GM19240 (cell line): ENCODE measurements around the gene SUN3.
A peak's percentile ranks its signal among the peaks of the same experiment; 100 is the strongest.

ENCODE experiments used
- DNase-seq: peaks from one replicate; pipeline ENCODE4 v3.0.0; 2011; ENCODE audit warnings: low spot score; ENCODE audit not compliant: insufficient read length

The SUN3 gene

DNA sequence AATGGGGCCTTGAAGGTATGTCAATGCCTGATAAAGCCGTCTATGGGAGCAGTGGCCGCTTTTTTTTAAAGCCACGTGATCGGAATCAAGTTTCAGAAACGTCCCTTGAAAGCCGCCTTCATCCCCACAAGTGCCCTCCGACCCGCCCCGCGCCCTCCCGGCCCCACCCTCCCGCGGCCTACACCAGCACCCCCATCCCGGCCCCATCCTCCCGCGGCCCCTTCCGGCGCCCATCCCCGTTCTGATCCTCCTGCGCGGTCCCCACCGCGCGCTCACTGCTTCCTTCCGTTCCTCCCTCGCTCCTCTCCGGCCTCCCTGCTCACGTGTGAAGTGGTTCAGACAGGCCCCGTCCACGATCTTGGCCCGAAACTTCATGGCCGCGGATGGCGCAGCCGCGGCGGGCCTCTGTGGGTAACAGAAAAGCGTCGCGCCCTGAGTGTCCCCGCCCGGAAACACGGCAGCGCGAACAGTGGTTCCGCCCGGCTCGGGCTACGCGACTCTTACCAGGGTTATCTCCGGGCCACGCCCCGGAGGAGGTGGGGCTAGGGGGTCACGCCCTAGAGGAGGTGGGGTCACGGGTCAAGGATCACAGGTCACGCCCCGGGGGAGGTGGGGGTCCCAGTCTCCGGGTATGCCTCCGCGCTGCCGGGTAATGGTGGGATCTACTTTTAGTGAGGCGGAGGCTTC lies 49.6 kb downstream of the SUN3 start, which contains the start of gene HUS1:
Gene HUS1 (minus strand): TSS at position 471 of the 687 bp plus-strand sequence. CDS start 96 bp downstream, at position 375.
- peak; percentile 68 for DNase-seq

DNA sequence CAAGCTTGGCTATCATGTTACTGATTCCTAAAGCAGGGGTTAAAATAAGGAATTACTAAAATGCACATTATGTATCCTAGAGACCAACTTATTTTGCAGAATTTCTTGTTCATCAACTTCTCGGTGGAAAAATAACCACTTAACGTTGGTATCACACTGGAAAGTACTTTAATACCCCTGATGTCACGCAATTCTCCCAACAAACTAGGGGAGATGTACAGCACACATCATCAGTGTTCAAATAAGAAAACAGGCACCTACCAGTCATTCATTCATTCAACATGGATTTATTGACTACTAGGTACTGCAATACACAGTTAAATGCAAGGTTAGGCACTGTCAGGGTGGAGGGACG lies 50.1 kb downstream of the SUN3 start:
- DNase-seq = no peak

DNA sequence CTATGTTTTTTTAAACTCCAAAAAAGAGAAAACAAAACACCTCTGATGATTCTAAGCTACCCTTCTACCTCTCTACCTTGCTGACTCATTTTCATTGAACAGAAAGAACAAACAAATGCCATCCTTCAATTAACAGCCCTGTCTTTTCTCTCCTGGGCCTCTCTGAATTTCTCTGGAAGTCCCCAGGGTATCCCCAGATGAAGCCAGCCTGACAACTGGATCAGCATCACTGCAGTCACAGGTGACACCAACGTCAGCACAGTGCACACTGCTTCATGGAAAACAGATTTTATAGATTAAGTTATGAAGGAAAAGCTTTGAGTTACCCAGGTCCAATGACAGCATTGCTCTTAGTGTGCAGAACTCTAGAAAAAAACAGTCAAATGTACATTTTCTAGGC lies 55.2 kb downstream of the SUN3 start:
- DNase-seq = no peak

DNA sequence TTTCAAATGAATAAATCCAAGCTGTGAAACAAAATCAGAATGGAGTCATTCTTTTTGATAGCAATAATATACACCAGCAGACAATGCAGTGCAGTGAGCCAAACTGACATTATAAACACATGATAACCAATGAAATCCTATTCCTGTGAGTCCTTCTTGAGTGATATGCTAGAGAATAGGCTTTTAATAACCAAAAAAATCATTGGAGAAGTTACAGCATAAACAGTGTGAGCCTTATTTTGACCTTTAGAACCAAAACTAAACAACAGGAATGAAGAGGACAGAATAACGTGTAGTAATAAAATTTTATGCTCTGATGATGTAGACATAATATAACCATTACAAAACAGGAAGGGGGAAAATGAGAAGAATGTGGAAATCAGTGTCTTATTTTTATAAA lies 58.1 kb downstream of the SUN3 start:
- no peak for DNase-seq

DNA sequence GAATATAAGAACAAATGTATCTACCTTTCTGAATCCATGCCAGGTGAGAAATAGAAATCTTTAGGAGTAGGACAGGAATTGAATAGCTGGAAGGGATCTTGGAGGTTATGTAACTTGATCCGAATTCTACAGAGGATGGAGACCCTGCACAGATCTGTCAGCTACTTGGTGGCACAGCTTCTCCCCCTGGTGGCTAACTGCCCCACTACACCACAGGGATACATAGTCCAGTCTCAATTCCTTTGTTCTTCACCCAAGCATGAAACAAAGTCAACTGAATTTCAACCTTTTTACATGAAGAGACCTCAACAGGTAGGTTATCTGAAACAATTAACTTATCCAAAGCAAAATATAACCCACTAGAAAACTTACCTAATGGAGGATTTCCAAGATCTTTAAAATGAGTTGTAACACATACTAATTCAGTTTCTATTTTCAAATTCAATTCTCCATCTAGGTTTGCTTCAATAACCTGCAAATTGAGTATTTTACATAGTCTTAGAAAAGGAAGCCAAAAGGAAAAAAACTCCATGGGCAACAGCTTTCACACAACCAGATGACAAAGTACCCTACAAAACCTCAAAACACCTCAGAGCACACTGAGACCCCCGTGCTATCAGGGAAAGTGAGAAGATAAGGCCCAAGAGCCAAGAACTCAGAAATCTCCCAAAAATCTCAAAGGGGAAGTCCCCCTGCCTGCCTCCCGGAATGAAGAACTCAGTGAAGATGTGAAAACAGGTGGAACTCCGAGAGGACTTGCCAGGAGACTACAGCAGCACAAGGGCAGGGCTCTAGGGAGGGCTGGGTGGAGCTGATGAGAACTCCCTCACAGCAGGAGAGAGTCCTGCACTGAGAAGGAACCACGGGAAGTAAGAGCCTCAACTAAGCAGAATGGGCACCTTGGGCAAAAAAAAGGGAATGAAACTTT lies 59.8 kb downstream of the SUN3 start:
- peak; percentile 65 for DNase-seq

DNA sequence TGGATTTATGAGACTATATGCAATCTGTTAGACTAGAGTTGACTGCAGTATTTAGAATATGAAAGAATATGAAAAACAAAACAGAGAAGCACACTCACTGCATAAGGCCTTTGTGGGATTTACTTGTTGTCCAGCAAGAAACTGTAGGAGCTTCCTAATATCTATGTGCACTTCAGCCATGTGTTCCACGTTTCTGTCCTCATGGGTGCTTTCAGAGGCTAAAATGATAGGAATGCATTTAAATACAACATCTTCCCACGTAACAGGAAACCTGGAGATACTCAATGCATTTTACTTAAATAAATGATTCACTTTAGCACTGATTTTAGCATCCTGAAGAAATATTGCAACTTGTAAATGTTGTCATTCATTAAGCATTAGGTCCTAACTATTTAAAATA lies 61.2 kb downstream of the SUN3 start:
- no peak for DNase-seq

DNA sequence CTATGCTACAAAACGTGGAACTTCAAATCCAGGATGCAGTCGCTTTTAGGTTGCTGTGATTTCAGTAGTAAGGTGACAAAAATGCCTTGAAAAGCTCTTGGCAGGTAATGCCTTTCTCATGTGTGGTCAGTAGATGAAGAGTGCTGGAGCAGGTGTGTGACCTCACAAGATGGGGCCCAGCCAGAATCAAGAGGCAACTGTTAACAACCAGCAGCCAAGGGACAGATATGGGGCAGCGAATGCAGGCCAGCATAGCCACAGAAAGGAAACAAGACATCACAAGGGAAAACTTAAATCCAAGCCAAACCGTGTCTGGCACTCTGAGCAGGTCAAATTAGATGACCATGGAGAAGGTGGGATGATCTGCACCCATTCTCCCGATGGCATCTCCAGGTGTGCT lies 61.8 kb downstream of the SUN3 start:
- no peak for DNase-seq

DNA sequence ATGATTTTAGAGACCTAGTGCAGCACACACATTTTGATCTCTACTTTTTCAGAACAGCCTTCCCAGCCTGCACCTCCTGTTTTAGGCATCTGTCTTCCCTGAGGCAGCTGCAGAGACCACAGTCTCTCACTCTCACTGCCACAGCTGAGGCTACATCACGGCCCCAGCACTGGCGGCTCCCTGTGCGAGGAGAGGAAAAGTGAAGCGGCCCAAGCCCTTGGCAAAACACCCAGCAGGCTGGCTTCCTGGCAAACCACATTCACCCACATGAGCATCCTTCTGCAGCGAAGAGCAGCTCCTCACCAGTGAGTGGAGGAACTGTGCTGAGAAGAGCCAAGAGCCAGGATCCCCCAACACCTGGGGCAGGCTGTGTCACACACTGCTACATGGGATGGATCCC lies 63.5 kb downstream of the SUN3 start:
- DNase-seq = no peak

DNA sequence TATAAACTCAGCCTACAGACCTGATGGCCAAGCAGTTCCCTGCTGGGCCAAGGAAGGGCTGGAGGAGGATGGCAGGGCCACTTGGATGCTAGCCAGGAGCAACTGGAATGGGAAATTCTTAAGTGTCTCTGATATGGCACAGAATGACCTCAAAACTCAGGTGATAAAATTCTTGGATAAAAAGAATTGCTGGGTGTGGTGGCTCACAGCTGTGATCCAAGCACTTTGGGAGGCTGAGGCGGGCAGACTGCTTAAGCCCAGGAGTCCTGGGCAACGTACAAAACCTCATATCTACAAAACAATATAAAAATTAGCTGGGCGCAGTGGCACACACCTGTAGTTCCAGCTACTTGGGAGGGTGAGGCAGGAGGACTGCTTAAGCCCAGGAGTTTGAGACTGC lies 66.6 kb downstream of the SUN3 start:
- no peak for DNase-seq

DNA sequence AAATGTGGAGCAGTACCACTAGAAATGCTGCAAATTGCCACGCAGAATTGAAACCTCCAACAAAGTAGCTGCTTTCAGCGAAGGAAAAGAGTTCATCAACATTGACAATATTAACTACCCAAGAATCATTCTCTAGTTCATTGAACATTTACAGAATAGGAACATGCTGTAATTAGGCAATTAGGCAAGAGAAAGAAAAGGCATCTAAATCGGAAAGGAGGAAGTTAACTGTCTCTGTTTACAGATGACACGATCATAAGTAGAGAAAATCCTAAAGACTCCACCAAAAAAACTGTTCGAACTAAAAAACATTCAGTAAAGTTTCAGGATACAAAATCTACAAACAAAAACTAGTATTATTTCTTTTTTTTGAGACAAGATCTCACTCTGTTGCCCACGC lies 71.8 kb downstream of the SUN3 start:
- no peak for DNase-seq

DNA sequence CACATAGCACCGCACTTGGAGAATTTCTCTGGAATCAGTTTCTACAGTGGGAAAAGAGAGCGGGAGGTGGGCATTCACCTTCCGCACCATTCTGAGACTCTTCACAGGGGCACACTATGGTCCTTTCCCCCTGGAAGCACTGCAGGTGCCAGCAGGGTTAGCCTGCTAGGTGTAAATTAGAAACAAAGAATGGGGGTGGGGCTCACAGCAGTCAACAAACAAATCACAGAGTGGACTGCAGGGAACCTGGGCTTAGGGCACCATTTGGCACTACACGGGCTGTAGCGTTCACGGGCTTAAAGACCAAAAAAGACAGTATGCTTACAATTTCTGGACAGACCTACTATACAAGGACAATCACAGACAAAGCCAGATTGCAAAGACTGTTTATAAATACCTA lies 72.7 kb downstream of the SUN3 start:
- no peak for DNase-seq

DNA sequence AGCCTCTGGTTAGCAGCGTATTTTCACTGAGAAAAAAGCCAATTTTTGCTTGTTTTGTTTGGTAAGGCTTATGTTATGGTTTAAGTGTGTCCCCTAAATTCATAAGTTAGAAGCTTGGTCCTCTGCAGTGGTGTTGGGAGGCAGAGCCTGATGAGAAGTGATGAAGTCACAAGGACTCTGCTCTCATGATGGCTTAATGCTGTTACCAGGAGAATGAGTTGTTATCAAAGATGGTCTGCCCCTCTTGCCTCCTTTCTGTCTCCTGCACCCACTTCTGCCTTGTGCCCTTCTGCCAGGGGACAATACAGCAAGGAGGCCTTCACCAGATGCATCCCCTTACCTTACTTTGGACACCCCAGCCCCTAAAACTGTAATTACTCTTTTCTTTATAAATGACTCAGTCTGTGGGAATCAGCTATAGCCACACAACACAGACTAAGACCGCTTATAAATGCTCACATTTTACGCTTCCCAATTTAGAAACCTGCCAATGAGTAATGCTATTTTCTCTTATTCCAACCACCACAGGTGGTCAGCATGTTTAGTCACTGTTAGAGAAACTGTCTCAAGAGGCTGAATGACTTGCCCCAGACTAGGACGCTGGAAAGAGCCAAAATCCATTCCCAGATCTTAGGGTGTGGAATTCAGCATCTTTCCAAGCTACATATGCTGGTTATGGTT lies 74.5 kb downstream of the SUN3 start:
- no peak for DNase-seq

DNA sequence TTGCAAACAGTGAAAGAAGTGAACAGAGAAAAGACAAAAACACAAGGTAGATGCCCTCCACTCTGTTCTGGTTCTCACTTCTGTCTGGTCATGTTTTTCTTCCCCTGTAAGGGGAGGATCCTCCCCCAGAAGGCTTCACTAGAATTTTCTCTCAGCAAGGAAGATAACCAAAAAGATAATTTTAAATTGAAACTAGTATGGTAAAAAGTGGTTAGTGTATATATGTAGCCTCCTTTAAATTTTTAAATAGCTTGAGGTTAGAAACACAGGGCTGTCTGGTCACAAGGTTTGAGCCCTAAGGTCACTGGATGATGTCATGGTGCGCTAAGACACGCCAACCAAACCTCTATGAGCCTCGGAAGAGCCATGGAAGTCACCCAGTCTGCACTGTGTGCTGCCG lies 75.1 kb downstream of the SUN3 start:
- DNase-seq = peak; percentile 45

DNA sequence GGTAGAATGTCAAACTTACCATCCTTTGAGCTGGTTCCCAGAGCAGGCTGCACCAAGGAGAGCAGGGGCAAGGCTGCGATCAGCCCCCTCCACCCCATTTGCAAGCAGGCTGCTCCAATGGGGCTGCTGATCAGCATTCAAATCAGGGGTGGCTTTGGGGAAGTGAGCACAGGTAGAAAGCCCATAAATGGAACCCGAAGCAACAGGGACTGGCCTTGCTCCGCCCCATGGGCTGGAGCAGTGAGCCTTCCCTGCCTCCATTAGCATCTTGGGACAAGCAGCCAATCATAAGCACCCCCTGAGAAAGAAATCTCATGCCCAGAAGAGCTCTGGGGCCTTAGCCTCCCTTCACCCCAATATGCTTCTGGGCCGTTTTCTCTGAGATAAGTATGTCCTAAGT lies 76.7 kb downstream of the SUN3 start:
- DNase-seq = no peak

DNA sequence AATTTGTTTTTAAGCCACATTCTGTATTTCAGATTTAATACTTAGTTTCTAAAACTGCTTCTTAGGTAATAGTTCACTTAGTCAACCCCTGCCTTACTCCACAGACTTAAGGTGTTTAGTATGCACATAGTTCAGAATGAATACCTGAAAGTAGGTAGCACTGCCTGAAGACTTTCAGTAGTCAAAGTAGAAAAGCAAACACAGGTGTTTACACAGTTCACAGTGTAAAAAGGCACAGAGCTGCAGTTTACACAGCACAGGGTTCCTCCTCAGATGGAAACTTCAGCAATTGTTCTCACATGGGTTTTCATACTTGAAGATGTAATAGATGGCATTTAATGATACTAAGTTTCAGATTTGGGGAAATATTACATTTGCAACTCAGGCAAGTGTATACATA lies 77.5 kb downstream of the SUN3 start:
- no peak for DNase-seq

DNA sequence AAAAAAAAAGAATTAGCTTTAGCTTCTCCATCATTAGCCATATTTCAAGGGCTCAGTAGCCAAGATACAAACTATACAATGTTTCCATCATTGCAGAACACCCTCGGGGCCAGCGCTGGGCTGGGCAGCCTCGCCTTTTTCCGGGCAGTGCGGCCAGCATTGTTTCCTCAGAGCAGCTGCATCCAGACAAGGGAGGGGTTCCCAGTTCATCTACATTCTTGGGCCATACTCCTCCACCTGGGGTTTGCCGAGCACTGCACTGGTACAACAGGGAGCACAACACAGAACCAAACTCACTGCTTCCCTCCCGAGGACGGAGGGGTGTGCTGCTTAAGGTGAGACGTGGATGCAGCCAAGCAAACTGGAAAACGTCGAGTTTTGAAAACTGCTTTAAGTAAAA lies 78.2 kb downstream of the SUN3 start:
- no peak for DNase-seq

DNA sequence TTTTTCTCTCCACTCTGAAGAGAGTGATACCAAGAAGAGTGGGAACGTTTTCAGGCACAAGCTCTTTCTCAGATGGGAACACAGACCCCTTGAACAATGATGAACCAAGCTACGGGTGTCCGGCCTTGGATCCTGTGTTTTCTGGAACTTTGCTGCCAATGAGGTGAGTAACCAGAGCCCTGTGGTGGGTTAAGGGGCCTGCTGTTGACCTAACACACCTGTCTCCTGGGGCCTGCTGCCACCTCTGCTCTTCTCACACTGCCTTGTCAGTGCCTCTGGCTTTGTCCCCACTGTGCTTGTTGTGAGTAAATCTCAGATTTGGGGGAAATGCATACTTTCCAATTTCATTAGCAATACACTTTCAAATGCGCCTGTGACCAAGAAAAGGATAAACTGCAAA lies 79.2 kb downstream of the SUN3 start:
- DNase-seq = no peak

DNA sequence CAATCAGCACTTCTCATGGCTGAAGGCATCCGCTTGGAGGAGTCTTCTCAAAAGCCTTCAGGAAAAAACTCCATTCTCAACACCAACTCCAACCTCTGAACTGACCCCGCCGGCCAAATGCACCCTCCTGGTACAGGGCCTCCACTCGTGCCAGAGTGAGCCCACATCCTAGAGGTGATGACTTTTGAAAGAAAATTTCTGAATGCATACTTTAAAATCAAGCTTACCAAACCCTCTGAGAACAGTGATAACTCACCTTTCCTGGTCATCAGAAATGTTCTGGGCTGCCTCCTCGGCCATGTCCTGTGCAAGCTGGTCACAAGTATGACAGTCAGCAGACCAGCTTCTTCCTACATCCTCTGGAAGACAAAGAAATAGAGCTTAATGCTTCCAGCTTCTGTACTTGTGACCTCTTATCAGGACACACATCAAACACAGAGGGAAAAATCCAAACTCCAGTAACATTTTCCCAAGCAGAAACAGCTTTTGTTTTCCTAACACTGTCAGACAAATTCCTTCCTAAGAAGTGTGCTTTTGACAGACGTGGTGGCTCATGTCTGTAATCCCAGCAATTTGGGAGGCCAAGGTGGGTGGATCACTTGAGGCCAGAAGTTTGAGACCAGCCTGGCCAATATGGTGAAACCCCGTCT lies 80.6 kb downstream of the SUN3 start, which contains the start of gene PKD1L1:
Gene PKD1L1 (minus strand): TSS at position 326 of the 650 bp plus-strand sequence. CDS start 26 bp downstream, at position 300.
- DNase-seq = no peak

DNA sequence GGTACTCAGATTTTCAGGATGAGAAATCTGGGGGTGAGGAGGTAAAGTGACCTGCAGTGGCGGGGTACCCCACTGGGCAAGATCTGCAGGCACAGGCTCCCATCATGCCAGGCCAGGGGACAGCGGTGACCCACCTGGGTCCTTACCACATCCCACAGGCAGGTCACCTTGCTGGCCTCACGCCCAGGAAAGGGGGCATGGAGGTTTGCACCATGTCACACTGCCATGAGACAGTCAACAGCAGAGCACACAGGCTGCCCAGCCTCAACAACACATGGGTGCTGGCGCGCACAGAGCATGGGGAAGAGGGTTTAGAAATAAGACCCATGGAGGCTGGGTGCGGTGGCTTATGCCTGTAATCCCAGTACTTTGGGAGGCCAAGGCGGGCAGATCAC lies 81.6 kb downstream of the SUN3 start:
- DNase-seq = no peak

DNA sequence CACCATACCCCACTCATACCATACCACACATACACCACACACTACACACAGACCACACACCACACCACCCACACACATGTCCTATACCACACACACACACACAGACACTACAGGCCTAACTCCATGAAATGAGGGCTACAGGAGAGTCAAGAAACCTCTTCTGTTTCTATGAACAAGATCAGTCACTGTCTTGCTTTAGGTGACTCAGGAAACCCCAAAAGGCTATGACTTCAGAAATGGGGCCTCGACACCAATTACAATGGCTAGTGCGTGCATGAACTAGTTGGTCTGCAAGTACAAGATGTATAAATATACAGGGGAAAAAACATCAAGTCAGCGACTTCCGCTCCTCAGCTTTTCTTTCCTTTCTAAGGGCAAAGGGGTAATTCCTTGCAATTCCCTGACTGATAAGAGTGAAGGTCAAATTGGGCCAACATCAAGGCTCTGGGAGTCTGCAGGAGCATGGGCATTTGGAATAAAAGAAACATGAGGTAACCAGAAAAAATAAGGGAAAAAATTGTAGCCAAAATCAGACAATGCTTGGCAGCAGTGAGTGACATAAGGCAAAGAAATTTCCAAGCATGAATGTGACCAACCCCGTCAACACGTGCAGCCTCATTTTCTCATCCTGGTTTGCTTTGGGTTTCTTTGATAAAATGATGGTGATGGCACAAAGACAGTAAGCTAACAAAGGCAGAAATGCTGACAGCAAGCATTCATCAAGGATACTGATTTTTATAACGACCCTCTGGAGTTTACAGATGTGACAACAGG lies 82.1 kb downstream of the SUN3 start:
- no peak for DNase-seq
